Ecto neural progenitor cell (in vitro differentiated cells): ENCODE results near the gene ZDHHC8.

Experiments used
- DNase-seq: peaks from one replicate; pipeline ENCODE4 v3.0.0-alpha.2; 2018; ENCODE audit warnings: low spot score

The ZDHHC8 gene

GRCh38 chr22:20130319-20130718 is 1.3 kb upstream of the ZDHHC8 start:
- DNase-seq: no peak

- peak; percentile 83 for DNase-seq
These were observed 640 bp upstream of the ZDHHC8 start for GRCh38 chr22:20130731-20131596.

DNA sequence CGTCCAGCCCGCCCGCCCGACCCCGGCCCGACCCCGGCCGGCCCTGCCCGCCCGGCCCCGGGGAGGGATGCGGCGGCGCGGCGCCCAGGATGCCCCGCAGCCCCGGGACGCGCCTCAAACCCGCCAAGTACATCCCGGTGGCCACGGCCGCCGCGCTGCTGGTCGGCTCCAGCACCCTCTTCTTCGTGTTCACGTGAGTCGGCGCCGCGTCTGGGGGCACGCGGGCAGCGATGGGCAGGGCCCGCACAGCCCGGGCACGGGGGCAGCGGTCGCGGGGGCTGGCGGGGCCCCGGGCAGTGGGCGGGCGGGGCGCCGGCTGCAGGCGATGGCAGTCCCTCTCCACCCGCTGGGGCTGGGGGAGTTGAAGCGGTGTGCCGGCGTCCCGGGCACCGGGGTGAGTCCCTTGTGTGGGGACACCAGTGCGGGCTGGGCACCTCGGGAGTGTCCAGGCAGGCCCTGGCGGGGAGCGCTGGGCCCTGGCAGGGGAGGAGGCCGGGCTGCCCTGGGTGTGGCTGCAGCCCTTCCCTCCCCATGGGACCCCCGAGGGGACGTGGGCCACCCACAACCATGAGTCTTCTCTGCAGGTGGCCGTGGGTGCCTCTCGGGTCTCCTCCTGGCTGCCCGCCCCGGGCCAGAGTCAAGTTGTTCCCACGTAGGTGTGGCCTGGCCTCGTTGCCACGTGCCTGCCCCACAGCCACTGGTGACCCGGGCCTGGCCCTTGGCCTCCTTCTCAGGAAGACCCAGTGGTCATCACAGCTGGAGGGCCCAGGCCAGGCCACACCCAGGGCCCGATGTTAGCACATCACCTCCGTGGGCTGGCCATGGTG is 468 bp downstream of the ZDHHC8 start:
- peak; percentile 62 for DNase-seq

DNA sequence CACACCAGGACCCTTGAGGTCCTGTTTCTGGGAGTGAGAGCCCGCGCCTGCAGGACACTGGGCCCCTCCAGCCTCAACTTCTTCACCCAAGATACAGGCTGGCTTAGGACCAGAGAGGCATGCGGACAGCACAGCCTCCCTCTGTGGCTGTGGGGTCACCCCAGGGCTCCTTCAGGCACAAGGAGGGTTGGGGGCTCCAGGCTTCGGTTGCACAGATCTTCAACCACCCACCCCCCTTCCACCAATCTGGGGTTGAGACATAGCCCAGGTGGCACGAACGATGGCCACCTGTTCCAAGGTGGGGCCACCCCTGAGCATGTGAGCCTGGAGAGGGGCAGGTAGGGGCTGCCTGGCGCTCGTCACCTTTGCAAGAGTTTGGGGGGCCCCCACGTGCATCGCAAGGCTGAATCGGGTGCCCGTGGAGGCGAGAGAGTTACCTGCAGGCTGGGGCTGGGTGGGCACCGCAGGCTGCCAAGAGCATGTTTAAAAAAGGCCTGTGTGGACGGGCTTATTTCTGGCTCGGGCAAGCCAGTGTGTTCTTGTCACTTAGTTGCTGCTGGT is 1.2 kb downstream of the ZDHHC8 start:
- no peak for DNase-seq

DNA sequence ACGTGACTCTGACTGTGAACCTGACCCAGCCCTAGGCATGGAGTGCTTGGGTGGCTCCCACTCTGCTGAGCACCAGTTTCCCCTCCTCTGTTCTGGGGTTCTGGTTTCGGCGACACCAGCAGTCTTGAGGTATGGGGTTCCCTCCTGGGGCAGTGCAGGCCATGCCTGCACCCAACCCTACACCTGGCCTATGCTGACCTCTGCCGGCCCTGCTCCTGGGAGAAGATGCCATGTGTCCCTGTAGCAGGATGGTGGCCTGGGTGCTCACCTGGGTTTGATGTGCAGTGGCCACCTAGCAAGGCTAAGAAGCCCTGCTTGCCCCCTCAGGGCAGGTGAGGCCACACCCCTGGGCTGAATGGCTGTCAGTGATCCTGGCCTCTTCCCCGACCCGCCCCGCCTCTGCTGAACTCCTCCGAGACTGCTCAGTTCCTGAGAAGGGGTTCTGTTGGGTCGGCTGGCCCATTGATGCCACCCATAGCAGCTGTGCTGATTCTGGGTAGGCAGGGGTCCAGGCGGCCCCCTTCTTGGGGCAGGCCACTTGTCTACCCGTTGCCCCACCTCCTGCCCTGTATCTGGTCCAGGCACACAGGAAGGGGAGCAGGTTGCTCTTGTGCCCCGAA is 2.4 kb downstream of the ZDHHC8 start:
- no peak for DNase-seq

- DNase-seq: no peak
These were observed 3.7 kb downstream of the ZDHHC8 start for GRCh38 chr22:20135265-20135664.

DNA sequence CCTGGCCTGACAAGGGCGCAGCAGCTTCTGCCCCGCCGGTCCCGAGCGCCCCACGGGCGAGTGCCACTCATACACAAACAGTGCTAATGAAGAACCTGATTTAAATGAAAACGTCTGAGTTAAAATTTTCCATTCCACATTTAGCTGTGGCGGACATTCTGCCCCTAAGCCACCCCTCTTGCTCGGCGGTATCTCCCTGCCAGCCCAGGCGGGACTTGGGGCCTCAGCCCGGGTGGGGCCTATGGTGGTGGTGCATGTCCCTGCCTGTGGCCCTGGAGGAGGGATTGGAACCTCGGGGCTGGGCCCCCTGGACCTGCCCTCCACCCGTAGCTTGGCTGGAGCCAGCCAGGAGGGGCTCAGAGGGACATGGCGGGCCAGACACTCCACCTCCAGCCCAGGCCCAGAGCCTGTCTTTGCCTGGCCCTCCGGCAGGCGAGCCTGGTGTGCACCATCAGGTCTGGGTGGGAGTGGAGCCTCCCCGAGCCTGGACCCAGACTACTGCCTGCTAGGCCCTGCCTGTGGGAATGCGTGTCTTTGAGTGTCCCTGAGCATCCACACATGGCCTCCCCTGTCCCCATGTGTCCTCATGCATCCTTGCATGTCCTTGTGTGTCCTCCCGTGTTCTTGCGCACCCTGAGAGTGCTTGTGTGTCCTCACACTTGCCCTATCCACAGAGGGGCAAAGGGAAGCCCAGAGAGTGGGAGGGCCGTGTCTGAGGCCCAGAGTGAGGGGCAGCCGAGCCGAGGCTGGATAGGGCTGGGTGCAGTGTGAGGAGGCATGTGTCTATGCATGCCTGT is 4.4 kb downstream of the ZDHHC8 start:
- DNase-seq: no peak

DNA sequence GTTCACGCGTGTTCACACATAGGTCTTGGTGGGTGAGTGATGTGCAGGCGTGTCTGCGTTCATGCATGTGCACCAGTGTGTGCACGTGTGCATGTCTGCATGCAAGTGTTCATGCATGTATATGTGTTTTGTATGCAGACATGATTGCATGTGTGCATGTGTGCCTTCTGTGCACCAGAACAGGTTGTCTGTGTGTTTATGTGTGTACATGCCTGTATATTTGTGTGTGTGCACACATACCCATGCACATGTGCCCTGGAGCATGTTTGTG is 4.9 kb downstream of the ZDHHC8 start:
- no peak for DNase-seq

GRCh38 chr22:20137113-20137512 is 5.5 kb downstream of the ZDHHC8 start:
- DNase-seq: no peak

DNA sequence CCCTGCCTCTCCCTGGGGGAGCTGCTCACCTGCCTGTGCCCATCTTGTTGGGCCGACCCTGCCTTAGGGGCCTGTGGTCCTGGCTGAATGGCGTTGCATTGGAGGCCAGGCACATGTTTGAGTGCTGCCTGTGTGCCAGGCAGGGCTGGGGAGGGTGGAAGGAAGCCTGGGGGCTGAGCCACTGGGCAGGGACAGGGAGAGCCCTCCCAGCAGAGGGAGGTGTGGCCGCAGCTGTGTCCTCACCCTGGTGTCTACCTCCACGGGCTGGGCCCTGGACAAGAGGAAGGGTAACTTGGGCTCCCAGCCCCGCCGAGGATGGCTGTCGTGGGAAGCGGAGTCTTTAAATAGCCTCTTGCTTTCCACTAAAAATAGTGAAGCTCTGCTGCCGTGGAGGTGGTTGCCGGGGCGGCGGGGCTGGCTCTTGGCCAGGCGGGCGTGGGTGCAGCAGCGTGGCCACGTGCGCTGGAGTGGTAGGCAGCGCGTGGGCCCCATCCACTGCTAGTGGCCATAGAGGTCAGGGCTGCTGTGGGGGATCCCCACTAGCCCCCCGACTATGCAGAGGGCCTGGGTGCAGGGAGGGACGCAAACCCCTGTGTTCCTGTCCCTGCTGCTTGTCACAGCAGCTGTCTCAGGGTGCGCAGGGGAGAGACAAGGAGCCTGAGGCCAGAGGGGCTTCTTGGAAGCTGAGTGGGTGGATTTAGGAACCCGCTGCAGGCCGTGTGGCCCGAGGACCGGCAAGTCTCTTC is 6.2 kb downstream of the ZDHHC8 start:
- DNase-seq: no peak

GRCh38 chr22:20138417-20138738 is 6.8 kb downstream of the ZDHHC8 start:
- DNase-seq: no peak

DNA sequence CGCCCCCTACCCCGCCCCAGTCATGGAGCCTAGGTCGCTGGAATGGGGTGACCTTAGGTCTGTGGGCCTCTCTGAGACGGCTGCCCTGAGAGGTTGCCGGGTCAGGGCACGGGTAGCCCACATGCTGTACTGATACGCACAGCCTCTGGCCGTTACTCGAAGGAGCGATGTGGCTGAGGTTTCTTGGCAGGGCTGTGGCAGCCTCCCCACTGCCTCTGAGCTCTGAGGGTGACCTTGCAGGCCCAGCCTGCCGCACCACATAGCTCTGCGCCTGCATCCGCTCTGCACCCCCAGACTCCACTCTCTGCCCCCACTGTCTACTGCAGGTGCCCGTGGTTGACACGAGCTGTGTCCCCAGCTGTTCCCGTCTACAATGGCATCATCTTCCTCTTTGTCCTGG is 7.3 kb downstream of the ZDHHC8 start:
- DNase-seq: no peak

DNA sequence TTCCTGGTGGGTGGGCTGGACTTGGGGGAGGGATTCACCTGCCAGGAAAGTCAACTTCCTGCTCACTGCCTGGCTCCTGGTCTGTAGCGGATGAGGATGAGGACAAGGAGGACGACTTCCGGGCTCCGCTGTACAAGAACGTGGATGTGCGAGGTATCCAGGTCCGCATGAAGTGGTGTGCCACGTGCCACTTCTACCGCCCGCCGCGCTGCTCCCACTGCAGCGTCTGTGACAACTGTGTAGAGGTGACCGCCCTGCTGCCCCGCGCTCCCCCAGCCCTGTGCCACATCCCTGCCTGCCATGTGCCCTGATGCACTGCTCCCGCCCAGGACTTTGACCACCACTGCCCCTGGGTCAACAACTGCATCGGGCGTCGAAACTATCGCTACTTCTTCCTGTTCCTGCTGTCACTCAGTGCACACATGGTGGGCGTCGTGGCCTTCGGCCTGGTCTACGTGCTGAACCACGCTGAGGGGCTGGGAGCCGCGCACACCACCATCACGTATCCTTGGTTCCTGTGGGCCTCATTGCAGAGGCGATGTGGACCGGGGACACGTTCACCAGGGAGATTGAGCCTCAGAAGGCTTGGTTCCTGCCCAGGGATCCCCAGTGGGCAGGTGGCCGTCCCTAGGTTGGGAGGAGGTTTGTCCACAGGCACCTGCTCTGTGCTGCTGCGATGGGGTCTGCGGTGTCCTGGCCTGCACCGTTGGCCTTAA is 7.9 kb downstream of the ZDHHC8 start:
- DNase-seq: no peak

DNA sequence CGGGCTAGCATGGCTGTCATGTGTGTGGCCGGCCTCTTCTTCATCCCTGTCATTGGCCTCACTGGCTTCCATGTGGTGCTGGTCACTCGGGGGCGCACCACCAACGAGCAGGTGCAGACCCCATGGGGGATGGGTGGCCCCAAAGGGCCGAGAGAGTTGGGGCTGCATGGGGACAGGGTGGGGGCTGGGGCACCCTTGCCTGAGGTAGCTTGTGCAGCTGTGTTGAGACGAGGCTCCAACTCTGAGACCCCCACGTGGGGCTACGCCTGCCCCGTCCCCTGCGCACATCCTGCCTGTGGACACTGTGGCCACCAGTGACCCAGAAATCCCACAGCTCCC is 8.5 kb downstream of the ZDHHC8 start:
- DNase-seq: no peak

DNA sequence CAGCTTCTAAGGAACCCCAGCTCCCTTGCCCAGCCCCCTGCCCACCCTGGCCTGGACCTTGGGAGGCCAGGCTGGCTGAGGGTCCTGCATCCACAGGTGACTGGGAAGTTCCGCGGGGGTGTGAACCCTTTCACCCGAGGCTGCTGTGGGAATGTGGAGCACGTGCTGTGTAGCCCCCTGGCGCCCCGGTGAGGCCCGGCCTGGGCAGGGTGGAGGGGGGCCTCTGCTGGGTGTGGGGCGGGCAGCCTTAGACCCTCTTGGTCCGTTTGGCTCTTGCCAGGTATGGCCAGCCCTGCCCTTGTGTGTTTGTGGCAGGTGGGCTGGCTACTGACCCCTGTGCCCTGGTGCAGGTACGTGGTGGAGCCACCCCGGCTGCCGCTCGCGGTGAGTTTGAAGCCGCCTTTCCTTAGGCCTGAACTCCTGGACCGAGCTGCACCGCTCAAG is 8.9 kb downstream of the ZDHHC8 start:
- DNase-seq: no peak

GRCh38 chr22:20141186-20142077 is 9.8 kb downstream of the ZDHHC8 start:
- DNase-seq: no peak

DNA sequence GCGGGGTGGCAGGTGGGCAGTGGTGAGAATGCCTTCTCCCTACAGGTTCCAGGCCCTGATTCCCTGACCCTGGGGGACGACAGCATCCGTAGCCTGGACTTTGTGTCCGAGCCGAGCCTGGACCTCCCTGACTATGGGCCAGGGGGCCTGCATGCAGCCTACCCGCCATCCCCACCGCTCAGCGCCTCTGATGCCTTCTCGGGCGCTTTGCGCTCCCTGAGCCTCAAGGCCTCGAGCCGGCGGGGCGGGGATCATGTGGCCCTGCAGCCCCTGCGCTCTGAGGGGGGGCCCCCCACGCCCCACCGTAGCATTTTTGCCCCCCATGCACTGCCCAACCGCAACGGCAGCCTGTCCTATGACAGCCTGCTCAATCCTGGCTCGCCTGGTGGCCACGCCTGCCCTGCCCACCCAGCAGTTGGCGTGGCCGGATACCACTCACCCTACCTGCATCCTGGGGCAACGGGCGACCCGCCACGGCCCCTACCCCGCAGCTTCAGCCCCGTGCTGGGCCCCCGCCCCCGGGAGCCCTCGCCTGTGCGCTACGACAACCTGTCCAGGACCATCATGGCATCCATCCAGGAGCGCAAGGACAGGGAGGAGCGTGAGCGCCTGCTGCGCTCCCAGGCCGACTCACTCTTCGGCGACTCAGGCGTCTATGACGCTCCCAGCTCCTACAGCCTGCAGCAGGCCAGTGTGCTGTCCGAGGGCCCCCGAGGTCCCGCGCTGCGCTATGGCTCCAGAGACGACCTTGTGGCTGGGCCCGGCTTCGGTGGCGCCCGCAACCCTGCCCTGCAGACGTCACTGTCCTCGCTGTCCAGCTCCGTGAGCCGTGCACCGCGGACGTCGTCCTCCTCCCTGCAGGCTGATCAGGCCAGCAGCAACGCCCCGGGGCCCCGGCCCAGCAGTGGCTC is 11.4 kb downstream of the ZDHHC8 start:
- DNase-seq: no peak

DNA sequence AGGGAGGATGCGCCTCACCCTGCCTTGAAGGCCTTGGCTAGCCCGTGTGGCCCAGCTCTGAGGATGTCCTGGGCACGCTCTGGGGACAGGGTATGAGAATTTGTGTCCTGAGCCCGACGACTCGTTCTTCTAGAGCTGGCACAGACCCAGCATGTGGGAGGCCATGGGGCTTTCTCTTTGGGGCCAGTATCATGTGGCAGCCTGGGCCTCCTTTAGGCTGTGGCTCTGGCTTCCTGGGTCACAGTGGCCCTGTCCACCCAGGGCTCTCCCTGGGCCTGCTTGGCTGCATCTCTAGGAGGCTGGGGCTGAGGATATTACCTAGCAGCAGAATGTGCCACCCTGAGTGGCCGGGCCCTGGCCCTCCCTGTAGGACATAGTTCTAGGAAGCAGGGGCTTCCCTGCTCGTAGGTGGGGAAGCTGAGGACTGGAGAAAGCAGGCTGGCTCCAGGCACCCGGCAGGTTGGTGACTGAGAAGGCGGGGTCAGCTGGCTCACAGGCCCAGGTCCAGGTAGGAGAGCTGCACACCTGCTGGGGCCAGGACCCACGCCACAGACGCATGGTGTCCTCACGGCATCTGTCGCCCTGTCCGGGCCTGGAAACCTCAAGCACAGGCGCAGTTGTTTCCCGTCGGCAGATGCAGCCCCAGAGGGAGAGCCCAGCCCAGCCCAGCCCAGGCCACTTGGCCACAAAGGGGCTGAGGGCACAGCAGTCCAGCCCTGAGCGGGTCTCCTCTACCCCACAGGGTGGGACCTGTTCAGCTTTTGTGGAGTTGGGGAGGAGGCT is 12.5 kb downstream of the ZDHHC8 start:
- DNase-seq: no peak
